CD4-positive, alpha-beta T cell treated with Interleukin-2 at 100 ng/mL for 4 hours (primary cell): ENCODE measurements around the gene ZNF691.
A peak's percentile ranks its signal among the peaks of the same experiment; 100 is the strongest.
"Not testable (repeated sequence)": the region's sequence is repeated elsewhere in the genome, so short reads cannot be mapped to it uniquely, and the experiment has no call there.

Source experiments
- DNase-seq: peaks from one replicate; pipeline ENCODE4 v3.0.0-alpha.2; 2020; ENCODE audit warnings: low spot score

ZNF691 gene

GRCh38 chr1:42846257-42847110, at the start of gene ZNF691:
ZNF691 (plus strand) TSS chr1:42846613; CDS start chr1:42849659, 3,046 bp downstream.
- peak; percentile 94 for DNase-seq

GRCh38 chr1:42797414-42797813, 49.0 kb upstream of the ZNF691 start:
- DNase-seq: no peak

GRCh38 chr1:42797979-42798378, 48.4 kb upstream of the ZNF691 start:
- DNase-seq: no peak

- no peak for DNase-seq
Observed at GRCh38 chr1:42801832-42802473, 44.5 kb upstream of the ZNF691 start.

- DNase-seq: no peak
Observed at GRCh38 chr1:42806171-42806570, 40.2 kb upstream of the ZNF691 start.

- DNase-seq: no peak
Observed at GRCh38 chr1:42806593-42806992, 39.8 kb upstream of the ZNF691 start.

GRCh38 chr1:42807056-42807668, 39.3 kb upstream of the ZNF691 start:
- no peak for DNase-seq

GRCh38 chr1:42814815-42815214, 31.6 kb upstream of the ZNF691 start:
- DNase-seq: not testable (repeated sequence)

GRCh38 chr1:42815941-42816584, 30.4 kb upstream of the ZNF691 start:
- peak; percentile 1 for DNase-seq

GRCh38 chr1:42816585-42817439, 29.6 kb upstream of the ZNF691 start, which contains the start of the genes ERMAP and SVBP:
ERMAP (plus strand) TSS chr1:42817122; CDS start chr1:42830449, 13,327 bp downstream.
SVBP (minus strand) TSS chr1:42817397; CDS start chr1:42816544, 853 bp downstream.
- DNase-seq: peak; percentile 93

GRCh38 chr1:42817440-42817767, 29.0 kb upstream of the ZNF691 start:
- DNase-seq: no peak

- DNase-seq: no peak
Observed at GRCh38 chr1:42817976-42818375, 28.4 kb upstream of the ZNF691 start.

GRCh38 chr1:42820813-42821212, 25.6 kb upstream of the ZNF691 start:
- DNase-seq: no peak

- DNase-seq: no peak
Observed at GRCh38 chr1:42821690-42822089, 24.7 kb upstream of the ZNF691 start.

- no peak for DNase-seq
Observed at GRCh38 chr1:42822800-42823392, 23.5 kb upstream of the ZNF691 start.

GRCh38 chr1:42824481-42825035, 21.9 kb upstream of the ZNF691 start:
- no peak for DNase-seq

GRCh38 chr1:42825036-42825851, 21.2 kb upstream of the ZNF691 start:
- DNase-seq: no peak

- no peak for DNase-seq
Observed at GRCh38 chr1:42830631-42831030, 15.8 kb upstream of the ZNF691 start.

- no peak for DNase-seq
Observed at GRCh38 chr1:42831273-42831672, 15.1 kb upstream of the ZNF691 start.
